Measurements from ENCODE around the gene ARHGEF38. TPM values are rescaled to one million over a fixed set of nuclear protein-coding genes. Genes with fewer than 3 reads are reported as not detected.

ARHGEF38 gene
- total RNA-seq, 2 donors from 2014 or later: 0.51 to 2.1 TPM

DNA sequence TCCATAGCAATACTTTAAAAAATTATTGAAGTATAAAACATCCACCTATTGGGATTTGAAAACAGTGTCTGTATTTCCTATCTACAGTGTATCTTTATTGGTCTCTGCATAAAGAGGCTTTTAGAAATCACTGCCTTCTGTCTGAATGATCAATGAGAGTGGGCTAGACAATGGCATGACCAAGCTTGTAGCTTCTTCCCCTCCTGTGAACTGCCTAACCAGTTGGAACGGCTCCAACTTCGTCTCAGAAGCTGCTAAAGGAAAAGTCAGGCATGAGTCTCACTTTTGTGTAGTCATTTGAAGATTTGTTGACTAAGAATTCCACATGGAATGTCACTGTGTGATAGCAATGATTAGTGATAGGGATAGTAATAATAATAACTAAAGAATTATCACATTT, 91.8 kb downstream of the ARHGEF38 start:
- Histone ChIP-seq H3K4me1 (ENCODE audit: control insufficient read depth, insufficient read depth, low read length) (no peaks in the 10 kb centered on the region), H3K9ac (ENCODE audit: extremely low read depth, low read length, poor library complexity, severe bottlenecking) (no peak overlapping the region), H3K9me3 (ENCODE audit: control insufficient read depth, low read length) (no peaks in the 10 kb centered on the region), H3K36me3 (ENCODE audit: control insufficient read depth, insufficient read depth, low read length) (no peaks in the 10 kb centered on the region), H3K4me3 (ENCODE audit: low read length) (no peak overlapping the region), H3K27me3 (ENCODE audit: control insufficient read depth, insufficient read depth, low read length, poor library complexity, severe bottlenecking) (no peaks in the 10 kb centered on the region), H3K27ac (ENCODE audit: low read depth, low read length) (no peak overlapping the region)
- 40 to 84% methylated on average over 1 to 2 of the region's 2 CpGs for WGBS, 2 experiments (ENCODE audit: insufficient coverage in 1 of 2, insufficient read length in 1 of 2)
- TF ChIP-seq, protein P1, sequence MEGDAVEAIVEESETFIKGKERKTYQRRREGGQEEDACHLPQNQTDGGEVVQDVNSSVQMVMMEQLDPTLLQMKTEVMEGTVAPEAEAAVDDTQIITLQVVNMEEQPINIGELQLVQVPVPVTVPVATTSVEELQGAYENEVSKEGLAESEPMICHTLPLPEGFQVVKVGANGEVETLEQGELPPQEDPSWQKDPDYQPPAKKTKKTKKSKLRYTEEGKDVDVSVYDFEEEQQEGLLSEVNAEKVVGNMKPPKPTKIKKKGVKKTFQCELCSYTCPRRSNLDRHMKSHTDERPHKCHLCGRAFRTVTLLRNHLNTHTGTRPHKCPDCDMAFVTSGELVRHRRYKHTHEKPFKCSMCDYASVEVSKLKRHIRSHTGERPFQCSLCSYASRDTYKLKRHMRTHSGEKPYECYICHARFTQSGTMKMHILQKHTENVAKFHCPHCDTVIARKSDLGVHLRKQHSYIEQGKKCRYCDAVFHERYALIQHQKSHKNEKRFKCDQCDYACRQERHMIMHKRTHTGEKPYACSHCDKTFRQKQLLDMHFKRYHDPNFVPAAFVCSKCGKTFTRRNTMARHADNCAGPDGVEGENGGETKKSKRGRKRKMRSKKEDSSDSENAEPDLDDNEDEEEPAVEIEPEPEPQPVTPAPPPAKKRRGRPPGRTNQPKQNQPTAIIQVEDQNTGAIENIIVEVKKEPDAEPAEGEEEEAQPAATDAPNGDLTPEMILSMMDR (conservative IDR thresholded peaks at IDR 0.05): no peak
- H3K36me3 Mint-ChIP-seq (ENCODE audit: low read depth): no peaks in the 10 kb centered on the region
- H3K27ac Mint-ChIP-seq: no peak overlapping the region
- peaks cover 11% of the 10 kb centered on the region for H3K27me3 Mint-ChIP-seq (ENCODE audit: insufficient read depth)
- no peaks in the 10 kb centered on the region for H3K9me3 Mint-ChIP-seq
- DNase-seq: no peak
- no peaks in the 10 kb centered on the region for H3K4me1 Mint-ChIP-seq
- H3K4me3 Mint-ChIP-seq: no peak overlapping the region

DNA sequence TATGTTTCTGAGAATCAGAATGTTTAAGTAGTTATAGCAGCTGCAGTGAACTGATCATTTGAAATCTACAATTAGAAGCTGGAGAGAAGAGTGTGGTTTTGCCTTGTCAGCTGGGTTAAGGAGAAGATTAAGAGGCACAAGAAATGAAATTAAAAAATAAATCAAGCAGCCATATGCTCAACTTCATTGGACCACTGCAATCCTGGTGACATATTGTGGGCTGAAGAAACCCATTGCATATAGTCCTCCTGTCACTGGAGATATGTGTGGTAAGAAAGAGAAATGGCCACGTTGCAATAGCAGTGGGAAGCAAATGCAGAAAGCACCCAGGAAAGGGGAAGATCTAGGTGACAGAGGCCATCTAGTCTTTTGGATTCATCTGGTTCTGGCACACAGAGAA, 93.0 kb downstream of the ARHGEF38 start:
- H3K27me3 Mint-ChIP-seq (ENCODE audit: insufficient read depth): peaks cover 8% of the 10 kb centered on the region
- Histone ChIP-seq H3K27me3 (ENCODE audit: control insufficient read depth, insufficient read depth, low read length, poor library complexity, severe bottlenecking) (peaks cover 4% of the 10 kb centered on the region), H3K9me3 (ENCODE audit: control insufficient read depth, low read length) (no peaks in the 10 kb centered on the region), H3K36me3 (ENCODE audit: control insufficient read depth, insufficient read depth, low read length) (no peaks in the 10 kb centered on the region), H3K4me3 (ENCODE audit: low read length) (no peak overlapping the region), H3K4me1 (ENCODE audit: control insufficient read depth, insufficient read depth, low read length) (no peaks in the 10 kb centered on the region), H3K27ac (ENCODE audit: low read depth, low read length) (no peak overlapping the region), H3K9ac (ENCODE audit: extremely low read depth, low read length, poor library complexity, severe bottlenecking) (no peak overlapping the region)
- H3K4me3 Mint-ChIP-seq: no peak overlapping the region
- DNase-seq: no peak
- H3K9me3 Mint-ChIP-seq: no peaks in the 10 kb centered on the region
- H3K4me1 Mint-ChIP-seq: no peaks in the 10 kb centered on the region
- H3K27ac Mint-ChIP-seq: no peak overlapping the region
- TF ChIP-seq, protein P1 (conservative IDR thresholded peaks at IDR 0.05): no peak
- 69% methylated on average over 1 of the region's 1 CpG; no CpG with 5 or more reads in 1 of the 2 experiments for WGBS, 2 experiments (ENCODE audit: insufficient coverage in 1 of 2, insufficient read length in 1 of 2)
- H3K36me3 Mint-ChIP-seq (ENCODE audit: low read depth): no peaks in the 10 kb centered on the region

DNA sequence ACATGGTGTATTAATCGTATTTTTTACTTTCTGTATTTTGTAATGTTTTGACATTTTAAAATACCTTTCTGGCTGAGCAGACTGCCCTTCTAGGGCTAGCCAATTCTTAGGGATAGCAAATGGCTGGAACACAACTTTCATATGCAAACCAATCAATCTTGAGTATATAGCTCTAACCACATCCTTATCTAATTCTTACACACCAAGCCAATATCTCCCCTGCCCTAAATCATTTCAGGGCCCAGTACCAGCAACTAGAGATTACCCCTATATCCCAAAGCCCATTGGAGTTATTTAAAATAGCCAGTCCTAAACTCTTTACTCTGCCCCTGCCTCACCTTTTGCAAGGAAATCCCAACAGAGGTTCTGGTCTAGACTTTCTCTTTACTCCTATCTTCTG, 97.8 kb downstream of the ARHGEF38 start:
- Mint-ChIP-seq H3K27ac (no peak overlapping the region), H3K27me3 (ENCODE audit: insufficient read depth) (peaks cover 12% of the 10 kb centered on the region), H3K4me3 (no peak overlapping the region), H3K9me3 (no peaks in the 10 kb centered on the region), H3K4me1 (no peaks in the 10 kb centered on the region), H3K36me3 (ENCODE audit: low read depth) (no peaks in the 10 kb centered on the region)
- H3K4me1 ChIP-seq (ENCODE audit: control insufficient read depth, insufficient read depth, low read length): no peaks in the 10 kb centered on the region
- H3K9me3 ChIP-seq (ENCODE audit: control insufficient read depth, low read length): no peaks in the 10 kb centered on the region
- no peaks in the 10 kb centered on the region for H3K36me3 ChIP-seq (ENCODE audit: control insufficient read depth, insufficient read depth, low read length)
- TF ChIP-seq, protein P1 (conservative IDR thresholded peaks at IDR 0.05): no peak
- no peak overlapping the region for H3K4me3 ChIP-seq (ENCODE audit: low read length)
- no peak overlapping the region for H3K9ac ChIP-seq (ENCODE audit: extremely low read depth, low read length, poor library complexity, severe bottlenecking)
- H3K27me3 ChIP-seq (ENCODE audit: control insufficient read depth, insufficient read depth, low read length, poor library complexity, severe bottlenecking): peaks cover 7% of the 10 kb centered on the region
- no peak overlapping the region for H3K27ac ChIP-seq (ENCODE audit: low read depth, low read length)
- DNase-seq: no peak
- WGBS, 2 experiments (ENCODE audit: insufficient coverage in 1 of 2, insufficient read length in 1 of 2): 100% methylated on average over 1 of the region's 1 CpG; no CpG with 5 or more reads in 1 of the 2 experiments

Measured in endodermal cell (in vitro differentiated cells).